GF-D8 (cell line): ENCODE data around the gene TRIM52.

Source experiments
- DNase-seq: peaks from one replicate; lab custom pipeline; 2025; lab: John Stamatoyannopoulos, UW

TRIM52 gene

DNA sequence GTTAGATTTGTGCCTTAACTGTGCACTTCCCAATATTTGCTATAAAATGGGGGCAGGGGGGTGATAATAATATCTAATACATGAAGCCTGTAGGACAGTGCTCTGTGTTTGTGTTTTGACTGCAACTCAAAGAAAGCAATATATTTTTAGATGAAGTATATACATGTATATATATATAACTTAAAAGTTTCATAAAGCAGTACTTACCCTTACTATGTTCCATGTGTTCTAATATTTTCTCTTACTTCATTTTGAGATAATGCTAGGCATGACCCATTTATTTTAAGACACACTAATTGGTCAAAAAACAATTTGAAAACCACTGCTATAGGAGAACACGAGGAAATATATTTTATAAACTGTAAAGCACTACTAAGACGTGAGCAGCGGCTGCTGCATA lies 2.4 kb downstream of the TRIM52 start:
- no peak for DNase-seq

DNA sequence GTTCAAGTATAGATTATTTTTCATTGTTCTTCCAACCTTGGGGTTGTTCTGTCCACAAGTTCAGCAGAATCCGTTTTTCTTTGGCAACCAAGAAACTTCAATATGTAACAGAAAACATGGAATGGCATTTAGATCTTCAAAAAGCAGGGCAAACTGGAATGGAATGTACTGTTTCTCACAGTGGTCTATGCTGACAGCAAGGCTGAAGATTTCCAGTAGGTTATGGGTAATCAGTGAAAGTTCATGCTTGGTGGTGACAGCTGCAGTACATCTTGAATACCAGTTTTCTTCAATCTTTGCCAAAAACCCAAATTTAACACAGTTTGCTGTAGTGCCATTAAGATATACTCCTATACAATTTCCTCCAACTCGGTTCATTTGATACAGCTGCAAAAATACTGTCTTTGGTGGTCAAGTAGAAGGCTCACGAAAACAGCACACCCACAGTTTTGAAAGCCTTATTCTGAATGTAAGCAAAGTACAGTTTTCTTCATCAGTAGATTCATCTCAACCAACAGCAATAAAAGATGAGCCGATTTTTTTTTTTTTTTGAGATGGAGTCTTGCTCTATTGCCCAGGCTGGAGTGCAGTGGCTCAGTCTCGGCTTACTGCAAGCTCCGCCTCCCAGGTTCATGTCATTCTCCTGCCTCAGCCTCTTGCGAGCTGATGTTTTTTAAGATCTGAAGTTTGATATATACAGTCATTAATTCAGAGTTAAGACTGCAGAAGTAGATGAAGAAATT lies 4.9 kb downstream of the TRIM52 start:
- DNase-seq = no peak

DNA sequence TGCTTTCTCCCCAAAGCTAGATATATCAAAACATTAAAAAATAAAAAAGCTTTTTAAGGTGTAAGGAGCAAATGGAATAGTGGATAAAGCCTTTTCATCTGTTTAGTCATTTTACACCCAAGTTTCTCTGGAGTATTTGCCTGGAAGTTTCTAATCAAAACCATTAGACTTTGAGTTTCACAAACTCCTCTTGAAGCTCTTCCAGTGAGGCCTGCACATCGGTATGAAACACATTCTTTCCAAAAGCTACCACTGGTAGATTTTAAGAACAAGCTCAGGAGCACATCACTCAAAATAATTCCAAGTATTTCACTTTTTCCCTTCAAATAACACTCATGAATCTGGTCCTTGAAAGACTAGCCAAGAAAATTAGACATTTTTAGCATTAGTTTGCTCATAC lies 5.7 kb downstream of the TRIM52 start:
- no peak for DNase-seq

DNA sequence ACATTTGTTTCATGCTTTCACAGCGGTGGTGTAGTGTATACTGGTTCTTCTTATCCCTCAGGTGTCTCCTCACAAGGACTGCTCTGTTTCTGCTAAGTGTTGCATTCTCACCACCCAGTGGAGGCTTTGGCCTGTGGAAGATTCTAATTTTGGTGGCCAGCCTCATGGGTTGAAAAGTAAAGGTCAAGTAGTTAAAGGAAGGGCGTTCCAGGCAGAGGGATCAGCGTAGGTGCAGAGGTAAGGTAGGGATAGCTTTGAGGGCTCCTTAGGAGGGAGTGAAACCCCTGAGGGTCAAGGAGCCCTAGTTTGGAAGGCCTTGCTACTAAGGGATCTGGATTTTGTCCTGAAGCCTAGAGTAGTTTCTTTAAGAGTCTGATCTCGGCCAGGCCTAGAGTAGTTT lies 12.7 kb downstream of the TRIM52 start:
- DNase-seq = no peak

DNA sequence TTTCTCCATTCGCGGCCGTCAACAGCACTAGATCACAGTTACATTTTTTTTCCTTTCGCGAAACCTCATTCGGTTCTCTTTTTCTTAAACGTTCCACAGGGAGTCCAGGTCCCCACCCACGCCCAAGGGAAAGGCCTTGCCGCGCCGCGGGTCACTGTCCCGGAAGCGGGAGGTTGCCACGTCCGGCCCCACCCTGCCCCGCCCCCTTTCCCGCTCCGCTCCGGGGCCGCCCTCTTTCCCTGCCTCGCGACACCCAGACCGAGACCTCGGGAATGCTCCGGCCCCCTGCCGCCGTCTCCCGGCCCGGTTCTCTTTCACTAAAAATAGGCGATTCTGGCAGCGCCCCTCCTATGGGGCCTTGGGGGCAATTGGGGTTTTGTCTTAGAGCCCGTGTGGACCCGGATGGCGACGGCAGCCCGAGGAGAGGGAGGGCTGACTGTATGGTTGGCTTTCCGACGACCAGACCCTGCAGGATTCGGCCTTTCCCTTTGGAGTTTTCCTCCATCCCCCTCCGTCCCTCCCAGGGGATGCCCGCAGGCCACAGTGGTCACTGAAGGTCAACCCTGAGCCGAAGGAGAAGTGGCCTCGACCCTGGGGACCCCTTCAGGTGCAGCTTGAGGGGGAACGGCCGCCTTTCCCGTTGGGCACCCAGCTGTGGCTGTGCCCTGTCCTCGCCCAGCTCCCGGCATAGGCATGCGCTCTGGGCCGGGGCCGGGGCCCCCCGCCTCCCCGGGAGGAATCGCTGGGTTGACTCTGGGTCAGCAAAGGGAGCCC lies 14.5 kb downstream of the TRIM52 start:
- DNase-seq = no peak

DNA sequence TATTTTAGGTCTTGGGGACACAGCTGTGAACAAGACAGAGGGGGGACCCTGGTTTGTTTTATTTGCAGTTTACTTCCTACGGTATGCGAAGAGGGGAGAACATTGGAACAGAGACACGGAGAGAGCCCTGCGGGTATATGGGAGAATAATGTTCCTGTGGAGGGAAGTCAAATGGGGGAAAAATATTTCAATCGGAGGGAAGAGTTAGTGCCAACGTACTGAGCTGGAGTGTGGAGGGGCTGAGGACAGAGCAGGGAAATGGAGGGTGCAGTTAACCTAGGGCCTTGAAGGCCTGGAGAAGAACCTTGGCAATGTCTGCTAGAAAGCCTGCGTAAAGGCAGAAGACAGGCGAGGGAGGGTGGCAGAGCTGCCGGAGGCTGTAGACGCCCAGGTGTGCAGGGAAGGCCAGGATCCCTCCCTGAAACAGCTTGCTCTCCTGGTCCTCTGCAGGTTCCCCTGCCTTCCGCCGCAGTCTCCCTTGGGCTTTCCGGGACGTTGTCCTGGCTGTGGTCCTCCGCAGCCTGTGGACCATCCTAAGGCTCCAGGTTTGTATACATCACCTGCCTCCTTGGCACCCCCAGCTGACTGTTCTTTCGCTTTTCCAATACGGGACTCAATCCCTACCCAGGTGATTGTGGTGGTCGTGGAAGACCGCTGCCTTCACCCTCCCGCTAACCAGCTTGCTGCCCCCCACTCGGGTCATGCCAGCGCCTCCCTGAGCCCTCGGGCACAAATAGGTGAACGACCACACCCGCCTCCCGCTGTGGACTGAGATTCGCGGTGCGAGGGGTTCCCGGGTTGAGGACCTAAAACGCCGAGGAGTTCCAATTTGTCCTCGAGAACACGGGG lies 15.3 kb downstream of the TRIM52 start:
- DNase-seq = no peak

DNA sequence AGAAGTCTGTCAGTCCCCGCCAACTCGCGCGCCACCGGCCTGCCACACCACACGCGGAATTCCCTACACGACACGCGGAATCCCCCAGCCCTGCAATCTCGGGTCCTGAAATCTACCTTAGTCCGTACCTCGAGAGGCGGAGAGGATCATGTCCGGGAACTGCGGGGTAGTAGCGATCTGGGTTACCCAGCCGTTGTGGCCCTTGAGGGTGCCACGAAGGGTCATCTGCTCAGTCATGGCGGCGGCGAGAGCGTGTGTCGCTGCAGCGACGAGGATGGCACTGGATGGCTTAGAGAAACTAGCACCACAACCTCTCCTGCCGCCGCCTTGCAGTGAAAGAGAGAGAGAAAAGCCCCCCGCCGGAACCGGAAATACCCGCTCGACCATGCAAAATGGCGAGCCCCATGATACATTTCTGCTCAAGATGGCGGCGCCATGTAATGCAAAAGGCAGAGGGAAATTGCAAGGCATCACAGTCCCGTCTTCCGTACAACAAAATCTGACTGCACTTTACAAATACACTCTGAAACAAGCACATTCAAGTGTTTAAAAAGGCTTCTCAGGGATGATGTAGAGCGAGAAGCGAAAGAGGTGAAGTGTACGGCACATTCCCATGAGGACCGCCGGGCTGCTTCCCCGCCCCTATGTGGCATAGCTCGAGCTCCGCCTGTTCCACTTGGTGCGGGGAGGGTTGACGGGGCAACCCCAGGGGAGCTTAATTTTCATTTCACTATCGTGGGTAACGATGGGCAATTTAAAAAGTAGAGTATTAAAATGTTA lies 17.2 kb downstream of the TRIM52 start, which contains the start of gene RACK1:
Gene RACK1 (minus strand): TSS at position 343 of the 780 bp plus-strand sequence. CDS start 106 bp downstream, at position 237.
- DNase-seq = no peak

DNA sequence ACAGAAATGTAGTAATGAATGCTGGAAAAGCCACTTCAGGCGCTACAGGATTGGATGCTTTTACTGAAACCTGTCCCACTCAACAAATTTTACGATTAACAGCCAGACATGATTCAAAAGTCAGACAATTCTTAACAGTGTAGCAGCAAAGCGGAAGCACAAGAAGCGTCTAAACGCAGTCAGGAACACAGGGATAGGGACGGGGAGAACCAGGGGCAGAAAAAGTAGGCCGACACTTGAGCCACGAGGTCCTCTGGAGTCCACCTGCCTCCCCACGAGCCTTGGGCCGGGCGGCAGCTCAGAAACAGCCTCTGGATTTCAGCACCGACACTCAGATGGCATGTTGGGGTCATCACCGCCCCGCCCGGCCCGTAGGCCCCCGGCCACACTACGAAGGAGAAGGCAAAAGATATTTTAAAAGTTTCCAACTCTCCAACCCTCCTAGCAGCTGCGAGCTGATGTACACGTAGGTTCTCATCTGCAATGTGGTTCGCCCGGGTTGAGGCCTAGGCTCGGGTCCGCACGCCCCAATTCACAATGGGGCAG lies 17.9 kb downstream of the TRIM52 start:
- DNase-seq = no peak

DNA sequence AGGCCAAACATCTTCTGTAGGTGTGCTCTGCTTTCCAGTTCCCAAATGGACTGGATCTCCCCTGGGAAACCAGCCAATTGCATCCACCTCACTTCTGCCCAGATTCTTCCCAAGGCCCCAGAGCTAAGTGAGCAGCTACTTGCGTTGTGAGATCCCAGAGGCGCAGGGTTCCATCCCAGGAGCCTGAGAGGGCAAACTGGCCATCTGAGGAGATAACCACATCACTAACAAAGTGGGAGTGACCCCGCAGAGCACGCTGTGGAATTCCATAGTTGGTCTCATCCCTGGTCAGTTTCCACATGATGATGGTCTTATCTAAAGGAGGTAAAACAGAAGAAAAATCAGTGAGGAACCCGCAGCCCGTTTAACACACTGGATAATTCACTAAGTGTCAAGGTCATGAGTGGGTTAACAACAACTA lies 18.9 kb downstream of the TRIM52 start:
- DNase-seq = no peak

DNA sequence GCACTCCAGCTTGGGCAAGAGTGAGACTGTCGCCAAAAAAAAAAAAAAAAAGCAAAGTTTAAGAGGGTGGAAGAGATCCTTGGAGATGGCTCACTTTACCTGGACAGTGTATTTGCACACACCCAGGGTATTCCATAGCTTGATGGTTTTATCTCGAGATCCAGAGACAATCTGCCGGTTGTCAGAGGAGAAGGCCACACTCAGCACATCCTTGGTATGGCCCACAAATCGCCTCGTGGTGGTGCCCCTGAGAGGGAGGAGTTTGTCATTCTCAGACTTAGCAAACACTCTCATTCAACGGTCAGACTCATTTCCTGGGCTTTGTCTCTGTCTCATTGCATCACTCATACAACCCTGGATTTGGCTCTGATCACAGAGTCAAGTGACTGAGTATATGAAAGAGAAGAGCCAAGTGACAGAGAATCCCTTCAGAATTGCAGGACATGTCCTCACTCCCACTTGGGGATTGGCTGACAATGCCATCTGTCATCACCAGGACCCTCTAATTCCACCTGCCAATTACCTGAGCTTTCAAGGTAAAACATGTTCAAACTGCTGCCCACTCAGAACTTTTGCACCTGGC lies 19.5 kb downstream of the TRIM52 start:
- no peak for DNase-seq

DNA sequence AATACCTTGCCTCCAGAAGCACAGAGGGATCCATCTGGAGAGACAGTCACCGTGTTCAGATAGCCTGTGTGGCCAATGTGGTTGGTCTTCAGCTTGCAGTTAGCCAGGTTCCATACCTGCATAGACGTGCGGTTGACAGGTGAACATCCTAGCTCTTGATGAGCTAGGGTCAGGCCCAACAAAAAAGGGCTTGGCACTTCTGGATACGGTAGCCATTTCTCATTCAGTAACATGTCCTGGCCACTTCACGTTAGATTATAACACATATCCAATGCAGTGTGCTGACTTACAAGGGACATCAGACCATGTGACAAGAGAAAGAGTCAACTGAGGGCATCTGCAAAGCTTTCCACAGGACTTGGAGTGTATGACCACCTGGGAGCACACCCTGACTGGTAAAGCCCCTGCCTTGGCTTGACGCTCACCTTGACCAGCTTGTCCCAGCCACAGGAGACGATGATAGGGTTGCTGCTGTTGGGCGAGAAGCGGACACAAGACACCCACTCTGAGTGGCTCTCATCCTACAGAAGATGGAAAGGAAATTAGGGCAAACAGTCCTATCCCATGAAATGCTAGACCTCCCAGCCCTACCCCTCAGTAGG lies 21.8 kb downstream of the TRIM52 start:
- DNase-seq = no peak

DNA sequence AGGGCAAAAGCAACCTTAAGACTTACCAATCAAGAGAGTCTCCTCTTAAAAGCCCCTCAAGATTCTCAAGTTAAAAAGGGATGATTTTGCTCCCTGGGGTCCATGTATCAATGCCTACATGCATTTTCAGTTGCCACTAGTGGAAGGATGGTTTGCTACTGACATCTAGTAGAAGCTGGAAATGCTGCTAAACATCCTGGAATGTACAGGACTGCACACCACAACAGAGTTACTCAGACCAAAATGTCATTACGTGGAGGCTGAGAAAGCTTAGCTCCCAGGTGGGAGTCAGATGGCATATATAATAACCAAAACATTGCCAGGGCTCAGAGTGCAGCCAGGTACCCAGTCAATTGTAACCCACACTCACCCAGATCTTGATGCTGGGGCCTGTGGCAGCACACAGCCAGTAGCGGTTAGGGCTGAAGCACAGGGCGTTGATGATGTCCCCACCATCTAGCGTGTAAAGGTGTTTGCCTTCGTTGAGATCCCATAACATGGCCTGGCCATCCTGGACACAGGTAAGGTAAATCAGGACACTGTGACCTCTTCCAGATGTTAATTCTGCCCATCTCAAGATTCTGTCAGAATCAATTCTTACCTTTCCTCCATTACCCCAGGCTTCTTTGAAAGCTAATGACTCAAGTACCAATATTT lies 23.1 kb downstream of the TRIM52 start:
- DNase-seq = no peak

DNA sequence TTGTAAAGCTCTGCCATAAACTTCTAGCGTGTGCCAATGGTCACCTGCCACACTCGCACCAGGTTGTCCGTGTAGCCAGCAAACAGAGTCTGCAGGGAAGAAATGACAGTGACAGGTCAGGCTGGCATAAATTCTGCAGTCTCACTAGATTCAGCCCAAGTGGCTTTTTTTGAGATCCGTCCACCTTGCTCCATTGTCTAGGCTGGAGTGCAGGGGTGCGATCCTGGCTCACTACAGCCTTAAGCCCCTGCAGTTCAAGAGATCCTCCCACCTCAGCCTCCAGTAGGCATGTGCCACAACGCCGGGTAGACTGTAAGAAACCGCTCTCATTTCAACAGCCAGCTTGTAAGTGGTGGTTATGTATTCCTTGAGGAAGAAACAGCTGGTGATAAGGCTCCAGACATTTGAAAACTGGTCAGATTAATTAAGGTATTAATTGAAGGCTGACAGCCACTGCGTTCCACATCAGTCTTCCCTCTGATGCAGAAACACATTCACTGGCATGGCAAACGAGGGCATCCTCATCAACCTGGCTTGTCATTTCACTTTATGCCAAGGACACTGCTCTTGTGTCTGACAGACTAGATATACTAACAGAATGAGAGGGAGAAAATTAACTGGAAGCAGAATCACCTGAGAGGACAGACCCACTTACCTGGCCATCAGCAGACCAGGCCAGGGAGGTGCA lies 23.8 kb downstream of the TRIM52 start:
- DNase-seq = no peak

DNA sequence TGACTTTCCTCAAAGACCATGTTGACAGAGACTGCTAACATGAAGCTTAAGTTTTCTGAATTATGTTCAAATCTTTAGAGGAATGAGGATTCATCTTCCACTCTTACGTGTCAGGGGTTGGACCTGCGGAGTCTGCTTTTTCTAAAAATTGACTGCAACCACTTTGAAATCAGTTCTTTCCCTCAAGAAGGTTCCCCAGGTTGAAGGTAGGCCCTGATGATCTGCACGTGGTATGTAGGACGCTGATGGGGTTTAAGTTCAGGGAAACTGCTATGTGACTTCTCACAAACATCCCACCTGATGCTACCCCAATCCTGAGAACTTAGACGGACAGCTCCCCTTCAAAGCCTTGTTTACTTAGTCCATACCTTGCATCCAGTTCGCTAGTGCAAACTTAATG lies 24.5 kb downstream of the TRIM52 start:
- DNase-seq = no peak

DNA sequence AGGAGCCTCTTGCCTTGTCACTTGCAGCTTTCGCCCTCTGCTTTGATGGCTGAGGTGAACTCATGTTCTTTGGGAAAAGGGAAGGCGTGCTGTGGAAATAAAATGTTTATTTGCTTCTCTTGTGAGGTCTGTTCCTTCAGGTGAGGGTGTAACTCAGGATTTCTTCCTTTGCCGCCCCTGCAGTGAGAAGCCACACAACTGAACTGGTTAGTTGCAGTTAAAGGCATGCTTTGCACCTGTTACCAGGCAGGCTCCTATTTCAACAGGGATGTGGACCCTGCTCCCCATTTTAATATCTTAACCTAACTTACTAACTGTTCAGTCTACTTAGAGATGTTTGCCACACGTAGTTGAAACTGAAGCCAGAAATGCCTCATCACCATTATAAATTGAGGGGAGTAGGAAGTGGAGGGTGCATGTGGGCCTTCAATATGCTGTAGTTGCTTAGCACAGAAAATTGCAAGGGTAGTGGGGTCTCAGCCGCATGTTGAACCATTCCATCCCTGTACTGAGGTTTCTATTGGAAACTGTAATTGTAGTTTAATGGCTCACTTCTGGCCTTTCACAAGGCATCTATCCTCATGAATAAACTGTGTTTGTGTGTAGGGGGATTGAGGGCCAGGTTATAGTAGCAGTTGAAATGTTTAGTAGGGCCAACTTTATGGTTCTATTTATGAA lies 25.1 kb downstream of the TRIM52 start:
- no peak for DNase-seq

DNA sequence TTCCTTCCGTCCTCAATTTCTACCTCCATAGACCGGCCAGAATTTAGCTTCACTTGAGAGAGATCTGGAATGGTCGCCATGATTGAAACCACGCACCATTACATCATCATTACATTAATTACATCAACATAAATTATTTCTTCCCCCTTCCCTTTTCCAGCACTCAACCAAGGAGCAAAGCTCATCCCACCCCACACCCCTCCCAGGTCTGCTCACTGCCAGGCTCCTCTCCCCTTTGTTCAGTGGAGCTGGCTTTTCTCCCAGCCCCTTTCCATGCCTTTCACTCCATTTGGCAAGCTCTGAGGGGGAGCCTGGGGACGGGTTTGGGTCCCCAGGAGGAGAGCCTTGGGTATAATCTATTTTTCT lies 25.6 kb downstream of the TRIM52 start:
- DNase-seq = no peak

DNA sequence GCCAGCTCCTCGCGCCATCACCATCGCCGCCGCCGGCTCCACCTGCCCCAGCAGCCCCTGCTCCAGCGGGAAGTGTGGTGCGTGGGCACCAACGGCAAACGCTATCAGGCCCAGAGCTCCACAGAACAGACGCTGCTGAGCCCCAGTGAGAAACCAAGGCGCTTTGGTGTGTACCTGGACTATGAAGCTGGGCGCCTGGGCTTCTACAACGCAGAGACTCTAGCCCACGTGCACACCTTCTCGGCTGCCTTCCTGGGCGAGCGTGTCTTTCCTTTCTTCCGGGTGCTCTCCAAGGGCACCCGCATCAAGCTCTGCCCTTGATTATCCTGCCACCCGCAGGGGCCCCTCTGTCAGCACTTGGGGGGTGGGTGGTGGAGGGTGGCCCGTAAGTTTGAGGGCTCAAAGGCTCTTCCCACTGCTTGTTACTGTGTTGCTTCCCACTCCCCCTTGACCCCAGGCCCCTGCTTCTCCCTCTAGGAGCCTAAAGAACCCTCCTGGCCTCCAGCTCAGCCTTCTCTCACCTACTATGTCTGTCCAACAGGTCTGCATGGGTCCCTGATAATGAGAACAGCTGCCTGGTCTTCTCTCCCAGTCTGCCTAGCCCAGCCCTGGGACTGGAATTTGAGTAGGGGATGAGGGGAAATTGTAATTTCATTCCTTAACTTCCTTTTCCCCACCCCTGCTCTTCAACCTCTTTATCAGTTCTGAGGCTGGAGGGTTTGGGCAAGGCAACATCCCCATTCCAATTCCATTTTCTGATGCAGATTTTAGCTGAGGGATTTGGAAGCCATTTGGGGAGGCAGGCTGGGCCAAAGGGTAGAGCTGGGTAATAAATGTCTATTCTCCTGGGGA lies 26.3 kb downstream of the TRIM52 start:
- DNase-seq = no peak
